Neuronal stem cell (in vitro differentiated cells): ENCODE data around the gene SLC35A5.
"Not testable (repeated sequence)": the region's sequence is repeated elsewhere in the genome, so short reads cannot be mapped to it uniquely, and the experiment has no call there.

Source experiments
- DNase-seq: peaks from one replicate; pipeline ENCODE4 v3.0.0-alpha.2; 2013; ENCODE audit warnings: low spot score
- H2AFZ ChIP-seq: one replicate; pipeline ENCODE4 v1.6.1; 2013; ENCODE audit warnings: mild to moderate bottlenecking, low read length, inconsistent platforms
- H2AK5ac ChIP-seq: 2 replicates; pipeline ENCODE4 v1.6.1; 2013; ENCODE audit warnings: low read depth, mild to moderate bottlenecking, inconsistent platforms, low read length, moderate library complexity, mixed read lengths
- H2BK120ac ChIP-seq: 2 replicates; pipeline ENCODE4 v1.6.1; 2013; ENCODE audit warnings: low read depth, mild to moderate bottlenecking, inconsistent platforms, low read length, moderate library complexity, mixed read lengths
- H2BK12ac ChIP-seq: one replicate; pipeline ENCODE4 v1.6.1; 2013; ENCODE audit warnings: low read length, inconsistent platforms
- H2BK15ac ChIP-seq: 2 replicates; pipeline ENCODE4 v1.6.1; 2013; ENCODE audit warnings: mild to moderate bottlenecking, low read length, inconsistent platforms, mixed read lengths
- H2BK5ac ChIP-seq: one replicate; pipeline ENCODE4 v1.6.1; 2013; ENCODE audit warnings: inconsistent platforms, mild to moderate bottlenecking, low read length, moderate library complexity
- H3K14ac ChIP-seq: one replicate; pipeline ENCODE4 v1.6.1; 2013; ENCODE audit warnings: low read length, inconsistent platforms
- H3K18ac ChIP-seq: 2 replicates; pipeline ENCODE4 v1.6.1; 2013; ENCODE audit warnings: low read length, inconsistent platforms
- H3K23ac ChIP-seq: 2 replicates; pipeline ENCODE4 v1.6.1; 2013; ENCODE audit warnings: low read depth, mild to moderate bottlenecking, mixed read lengths, low read length, inconsistent platforms; ENCODE audit not compliant: poor library complexity
- H3K27ac ChIP-seq: replicated peaks from 3 replicates; pipeline ENCODE4 v1.5.1; 2013; ENCODE audit warnings: low read length, inconsistent platforms
- H3K27me3 ChIP-seq, 3 experiments: 2 replicates each; pipeline ENCODE4 v1.6.1; 2013; ENCODE audit warnings: low read length in 3 of 3, mild to moderate bottlenecking in 2 of 3, inconsistent platforms in 1 of 3, low read depth in 1 of 3, mixed read lengths in 1 of 3, moderate library complexity in 1 of 3; ENCODE audit not compliant: control insufficient read depth in 3 of 3, insufficient read depth in 3 of 3
- H3K36me3 ChIP-seq, 2 donors: replicated peaks in 1 of 2; 2 replicates each; pipeline ENCODE4 v1.6.1; 2013; ENCODE audit warnings: low read length in 2 of 2; ENCODE audit not compliant: control insufficient read depth in 2 of 2, insufficient read depth in 2 of 2
- H3K4ac ChIP-seq: 2 replicates; pipeline ENCODE4 v1.6.1; 2013; ENCODE audit warnings: inconsistent platforms, mild to moderate bottlenecking, low read length, moderate library complexity
- H3K4me1 ChIP-seq, 2 donors: 1 replicate in 1 of 2; 2 replicates in 1 of 2; pipeline ENCODE4 v1.6.1; 2013; ENCODE audit warnings: low read length in 2 of 2, low read depth in 1 of 2; ENCODE audit not compliant: control insufficient read depth in 2 of 2, insufficient read depth in 1 of 2
- H3K4me2 ChIP-seq: one replicate; pipeline ENCODE4 v1.6.1; 2013; ENCODE audit warnings: mild to moderate bottlenecking, low read length, inconsistent platforms; ENCODE audit not compliant: insufficient read depth, poor library complexity, severe bottlenecking
- H3K4me3 ChIP-seq, 2 donors: 2 replicates each; pipeline ENCODE4 v1.5.1; 2013; ENCODE audit warnings: low read length in 2 of 2, mild to moderate bottlenecking in 2 of 2, inconsistent platforms in 1 of 2, moderate library complexity in 1 of 2
- H3K79me1 ChIP-seq: one replicate; pipeline ENCODE4 v1.6.1; 2013; ENCODE audit warnings: low read depth, mild to moderate bottlenecking, inconsistent platforms, low read length, moderate library complexity
- H3K9ac ChIP-seq: one replicate; pipeline ENCODE4 v1.6.1; 2013; ENCODE audit warnings: mild to moderate bottlenecking, low read depth, low read length, inconsistent platforms; ENCODE audit not compliant: poor library complexity
- H3K9me3 ChIP-seq, 2 donors: replicated peaks in 1 of 2; 2 replicates each; pipeline versions ENCODE3 to v1.6.1; 2013; ENCODE audit warnings: low read length in 2 of 2, mild to moderate bottlenecking in 2 of 2, inconsistent platforms in 1 of 2, low read depth in 1 of 2, mixed read lengths in 1 of 2, moderate library complexity in 1 of 2; ENCODE audit not compliant: control insufficient read depth in 2 of 2, insufficient read depth in 1 of 2
- H4K8ac ChIP-seq: one replicate; pipeline ENCODE4 v1.6.1; 2013; ENCODE audit warnings: low read depth, mild to moderate bottlenecking, inconsistent platforms, low read length, moderate library complexity
- H4K91ac ChIP-seq: one replicate; pipeline ENCODE4 v1.6.1; 2013; ENCODE audit warnings: low read length, low read depth, mild to moderate bottlenecking, inconsistent platforms; ENCODE audit not compliant: poor library complexity
- WGBS, 2 donors: extraction: QIAGEN DNeasy Blood & Tissue Kit; methylation state at CpG; one replicate each; pipeline ENCODE4 v1.1.7; 2013; ENCODE audit warnings: missing lambda C conversion rate in 2 of 2, mixed read lengths in 1 of 2; ENCODE audit not compliant: insufficient read length in 2 of 2, insufficient replicate concordance in 1 of 2; ENCODE audit errors: extremely low coverage in 2 of 2; 5-methylcytosine and 5-hydroxymethylcytosine counted together

SLC35A5 gene

DNA sequence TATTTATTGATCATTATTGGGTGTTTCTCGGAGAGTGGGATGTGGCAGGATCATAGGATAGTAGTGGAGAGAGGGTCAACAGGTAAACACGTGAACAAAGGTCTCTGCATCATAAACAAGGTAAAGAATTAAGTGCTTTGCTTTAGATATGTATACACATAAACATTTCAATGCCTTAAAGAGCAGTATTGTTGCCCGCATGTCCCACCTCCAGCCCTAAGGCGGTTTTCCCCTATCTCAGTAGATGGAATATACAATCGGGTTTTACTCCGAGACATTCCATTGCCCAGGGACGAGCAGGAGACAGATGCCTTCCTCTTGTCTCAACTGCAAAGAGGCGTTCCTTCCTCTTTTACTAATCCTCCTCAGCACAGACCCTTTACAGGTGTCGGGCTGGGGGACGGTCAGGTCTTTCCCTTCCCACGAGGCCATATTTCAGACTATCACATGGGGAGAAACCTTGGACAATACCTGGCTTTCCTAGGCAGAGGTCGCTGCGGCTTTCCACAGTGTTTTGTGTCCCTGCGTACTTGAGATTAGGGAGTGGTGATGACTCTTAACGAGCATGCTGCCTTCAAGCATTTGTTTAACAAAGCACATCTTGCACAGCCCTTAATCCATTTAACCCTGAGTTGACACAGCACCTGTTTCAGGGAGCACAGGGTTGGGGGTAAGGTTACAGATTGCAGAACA, 2.5 kb downstream of the SLC35A5 start:
- H2BK15ac ChIP-seq, H3K18ac ChIP-seq, H3K9ac ChIP-seq, H3K4me2 ChIP-seq, DNase-seq, H3K4me3 ChIP-seq, H2BK5ac ChIP-seq, H2BK120ac ChIP-seq, H2AK5ac ChIP-seq, H3K23ac ChIP-seq, H3K4ac ChIP-seq, H3K14ac ChIP-seq, H3K27ac ChIP-seq, H4K91ac ChIP-seq, H3K4me1 ChIP-seq, H3K9me3 ChIP-seq, H2BK12ac ChIP-seq, H4K8ac ChIP-seq, H2AFZ ChIP-seq, H3K79me1 ChIP-seq, H3K27me3 ChIP-seq: not testable (repeated sequence)
- no CpG with 5 or more reads among the region's 15 CpGs for WGBS, 2 donors
- H3K36me3 ChIP-seq, result peaks cover 4 to 53% of the 10 kb centered on the region in 2 donors

DNA sequence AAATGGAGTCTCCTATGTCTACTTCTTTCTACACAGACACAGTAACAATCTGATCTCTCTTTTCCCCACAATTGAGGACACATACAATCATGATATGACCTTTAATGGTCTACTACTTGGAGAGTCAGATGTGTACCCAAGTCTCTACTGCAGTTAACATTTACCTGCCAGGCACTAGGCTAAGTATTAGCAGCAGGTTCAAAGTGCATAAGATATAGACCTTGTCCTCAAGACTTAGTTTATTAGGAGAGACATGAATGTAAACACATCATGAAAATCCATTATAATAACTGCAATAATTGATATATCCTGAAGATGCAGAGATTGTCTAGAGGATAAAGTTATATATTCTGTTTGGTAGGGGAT, 3.1 kb downstream of the SLC35A5 start:
- Histone ChIP-seq H3K79me1 (peaks cover 2% of the 10 kb centered on the region), H3K36me3 (peaks cover 4 to 58% of the 10 kb centered on the region in 2 donors), H3K27ac (no peak overlapping the region), H2AFZ (no peak overlapping the region), H2BK12ac (no peak overlapping the region), H3K4ac (no peak overlapping the region), H4K91ac (no peak overlapping the region), H3K18ac (no peak overlapping the region), H4K8ac (no peak overlapping the region), H2BK5ac (no peak overlapping the region), H3K14ac (no peak overlapping the region), H2BK120ac (no peak overlapping the region), H3K9me3 (no peaks in the 10 kb centered on the region), H3K4me3 (no peak overlapping the region), H3K9ac (no peak overlapping the region), H3K4me2 (no peak overlapping the region), H2AK5ac (no peak overlapping the region), H3K27me3 (no peaks in the 10 kb centered on the region), H3K4me1 (peaks cover 0 to 4% of the 10 kb centered on the region in 2 donors), H3K23ac (no peak overlapping the region), H2BK15ac (no peak overlapping the region)
- DNase-seq, result no peak

DNA sequence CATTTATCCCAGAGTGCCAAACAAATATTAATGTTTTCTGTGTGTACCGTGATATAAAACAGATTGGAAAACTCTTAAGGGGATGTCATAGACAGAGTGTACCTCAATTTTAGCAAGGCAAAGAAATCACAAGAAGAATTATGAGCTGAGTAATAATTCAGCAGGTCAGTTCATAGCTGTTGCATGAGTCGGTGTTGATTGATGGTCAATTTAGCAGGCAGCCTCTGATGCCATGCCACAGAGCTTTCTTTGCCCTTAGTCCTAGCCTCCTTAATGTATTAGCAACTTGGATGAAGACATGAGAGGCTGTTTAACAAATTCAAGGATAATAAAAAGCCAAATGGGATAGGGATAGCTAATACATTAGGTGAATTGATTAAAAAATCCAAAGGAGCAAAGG, 6.8 kb downstream of the SLC35A5 start:
- no peaks in the 10 kb centered on the region for H3K27me3 ChIP-seq
- no peak overlapping the region for H3K4me2 ChIP-seq
- no peak overlapping the region for H2AK5ac ChIP-seq
- H2BK12ac ChIP-seq, result no peak overlapping the region
- no peak overlapping the region for H3K4me3 ChIP-seq
- peaks cover 7 to 86% of the 10 kb centered on the region in 2 donors for H3K36me3 ChIP-seq
- no peak overlapping the region for H2BK5ac ChIP-seq
- no peak overlapping the region for H3K18ac ChIP-seq
- no peak overlapping the region for H3K14ac ChIP-seq
- H3K27ac ChIP-seq, result no peak overlapping the region
- no peak for DNase-seq
- peaks cover 0 to 3% of the 10 kb centered on the region in 2 donors for H3K9me3 ChIP-seq
- H3K79me1 ChIP-seq, result no peaks in the 10 kb centered on the region
- H2BK120ac ChIP-seq, result no peak overlapping the region
- H4K8ac ChIP-seq, result no peak overlapping the region
- no peak overlapping the region for H3K4ac ChIP-seq
- H2AFZ ChIP-seq, result no peak overlapping the region
- H3K4me1 ChIP-seq, result no peaks in the 10 kb centered on the region
- H2BK15ac ChIP-seq, result no peak overlapping the region
- H4K91ac ChIP-seq, result no peak overlapping the region
- no CpG with 5 or more reads among the region's 2 CpGs for WGBS, 2 donors
- no peak overlapping the region for H3K23ac ChIP-seq
- no peak overlapping the region for H3K9ac ChIP-seq

DNA sequence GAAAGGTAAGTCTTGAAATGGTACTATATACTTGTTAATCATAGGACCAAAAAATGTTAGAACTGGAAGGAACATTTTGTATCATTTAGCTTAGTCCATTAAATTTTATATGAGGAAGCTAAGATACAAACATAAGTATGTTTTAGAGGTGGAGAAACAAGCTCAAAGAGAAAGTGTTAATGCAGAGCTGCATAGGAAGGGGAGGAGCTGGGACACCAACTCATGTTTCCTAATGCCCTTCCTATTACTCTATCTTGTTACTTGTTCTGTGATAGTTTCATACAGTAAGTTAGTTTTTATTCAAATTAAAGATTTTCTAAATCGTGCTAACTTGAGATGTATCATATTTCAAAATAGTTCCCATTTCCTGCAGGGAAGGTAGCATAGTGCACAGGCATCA, 7.4 kb downstream of the SLC35A5 start:
- Histone ChIP-seq H3K18ac (no peak overlapping the region), H4K91ac (no peak overlapping the region), H2AFZ (no peak overlapping the region), H2AK5ac (no peak overlapping the region), H3K79me1 (no peaks in the 10 kb centered on the region), H4K8ac (no peak overlapping the region), H3K27ac (no peak overlapping the region), H3K36me3 (peaks cover 7 to 86% of the 10 kb centered on the region in 2 donors), H3K14ac (no peak overlapping the region), H3K4me2 (no peak overlapping the region), H2BK15ac (no peak overlapping the region), H3K4me1 (no peaks in the 10 kb centered on the region), H2BK120ac (no peak overlapping the region), H3K27me3 (no peaks in the 10 kb centered on the region), H2BK12ac (no peak overlapping the region), H3K9me3 (peaks cover 0 to 3% of the 10 kb centered on the region in 2 donors), H3K4ac (no peak overlapping the region), H3K9ac (no peak overlapping the region), H3K4me3 (no peak overlapping the region), H2BK5ac (no peak overlapping the region), H3K23ac (no peak overlapping the region)
- no CpG with 5 or more reads among the region's 1 CpG for WGBS, 2 donors
- DNase-seq, result no peak
